ENCODE data around the gene PRR7. TPM values are rescaled to one million over a fixed set of nuclear protein-coding genes. Genes with fewer than 3 reads are reported as not detected.
A peak's percentile ranks its signal among the peaks of the same experiment; 100 is the strongest.

The PRR7 gene
- total RNA-seq, 2 experiments from 2014 or later = 12.3 to 13.0 TPM

DNA sequence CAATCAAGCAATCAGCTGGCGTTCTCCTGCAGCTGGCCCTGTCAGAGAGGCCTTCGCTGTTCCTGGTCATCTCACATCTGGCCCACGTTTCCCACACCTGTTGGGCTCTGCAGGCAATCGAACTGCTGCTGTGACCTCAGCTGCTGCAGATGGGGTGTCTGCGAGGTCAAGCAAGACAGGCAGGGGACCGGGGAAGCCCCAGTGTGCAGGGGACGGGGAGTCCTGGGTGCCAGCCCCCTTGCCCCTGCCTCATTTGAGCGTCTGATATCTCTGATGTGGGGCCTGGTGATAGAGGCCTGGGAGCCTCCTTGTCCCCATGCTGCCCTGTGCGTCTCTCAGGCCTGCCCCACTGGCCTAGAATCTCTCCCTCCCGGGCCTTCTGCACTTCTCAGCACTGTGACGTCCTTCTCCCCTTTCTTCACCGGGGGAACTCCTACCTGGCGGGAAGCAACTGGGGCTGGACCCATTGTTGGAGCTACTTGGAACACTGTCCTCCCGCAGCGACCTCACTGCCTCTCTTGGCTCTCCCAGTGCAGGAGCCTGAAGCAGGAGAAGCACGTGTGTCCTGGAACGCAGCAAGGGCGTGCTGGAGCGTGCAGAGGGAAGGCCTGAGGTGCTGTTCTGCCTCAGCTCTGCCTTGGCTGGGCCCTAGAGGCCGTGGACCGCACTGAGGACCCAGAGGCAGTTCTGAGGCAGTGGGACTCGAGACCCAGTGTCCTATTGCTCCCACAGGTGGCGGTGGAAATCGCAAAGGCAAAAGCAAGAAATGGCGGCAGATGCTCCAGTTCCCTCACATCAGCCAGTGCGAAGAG, 16.3 kb upstream of the PRR7 start:
- peak overlapping the region; percentile 94 for H3K27ac Mint-ChIP-seq
- H3K4me3 Mint-ChIP-seq = peak overlapping the region; percentile 88
- no peaks in the 10 kb centered on the region for H3K27me3 Mint-ChIP-seq
- H3K4me1 Mint-ChIP-seq = peaks cover 70% of the 10 kb centered on the region
- ATAC-seq = no peak
- peak; percentile 31 for DNase-seq
- H3K36me3 Mint-ChIP-seq (ENCODE audit: low read depth) = peaks cover 69% of the 10 kb centered on the region
- ChIA-PET CTCF (interaction anchor here (0.7 to 12.6 kb wide), 11 partner anchors 10 to 111 kb away, joined by 3 to 131 read pairs (median 6); partner anchors contain the start of gene PDLIM7), POLR2A (interaction anchor here (1.9 to 4.8 kb wide), 3 partner anchors 10 to 22 kb away, joined by 4 to 85 read pairs (median 28); partner anchors contain the start of gene PRR7)
- intact Hi-C loops (cut with DNase I, micrococcal nuclease) = loop anchor here in 1 of 2 experiments (5.0 kb wide), 1 partner anchor 777 kb away; no protein-coding TSS in a partner anchor
- no peaks in the 10 kb centered on the region for H3K9me3 Mint-ChIP-seq (ENCODE audit: low read depth)

GRCh38 chr5:177430972-177431316, 15.7 kb upstream of the PRR7 start:
- peak overlapping the region; percentile 94 for H3K27ac Mint-ChIP-seq
- peak overlapping the region; percentile 88 for H3K4me3 Mint-ChIP-seq
- ATAC-seq (no peak), DNase-seq (peak; percentile 40)
- intact Hi-C loops (cut with DNase I, micrococcal nuclease) = loop anchor here in 1 of 2 experiments (5.0 kb wide), 1 partner anchor 776 kb away; no protein-coding TSS in a partner anchor
- ChIA-PET CTCF (interaction anchor here (0.9 to 12.6 kb wide), 11 partner anchors 9 to 316 kb away, joined by 3 to 131 read pairs (median 5); partner anchors contain the start of gene PDLIM7), POLR2A (interaction anchor here (1.5 to 4.8 kb wide), 5 partner anchors 9 to 25 kb away, joined by 4 to 85 read pairs (median 7); partner anchors contain the start of gene PRR7)
- H3K4me1 Mint-ChIP-seq = peaks cover 72% of the 10 kb centered on the region
- no peaks in the 10 kb centered on the region for H3K9me3 Mint-ChIP-seq (ENCODE audit: low read depth)
- no peaks in the 10 kb centered on the region for H3K27me3 Mint-ChIP-seq
- H3K36me3 Mint-ChIP-seq (ENCODE audit: low read depth) = peaks cover 74% of the 10 kb centered on the region

GRCh38 chr5:177431317-177432142, 15.1 kb upstream of the PRR7 start:
- peak overlapping the region; percentile 94 for H3K27ac Mint-ChIP-seq
- H3K4me1 Mint-ChIP-seq = peaks cover 73% of the 10 kb centered on the region
- DNase-seq (peak; percentile 81), ATAC-seq (peak; percentile 19)
- peak overlapping the region; percentile 88 for H3K4me3 Mint-ChIP-seq
- H3K27me3 Mint-ChIP-seq = no peaks in the 10 kb centered on the region
- ChIA-PET POLR2A (interaction anchor here (0.7 to 4.8 kb wide), 9 partner anchors 8 to 29 kb away, joined by 3 to 85 read pairs (median 4); partner anchors contain the start of gene PRR7), CTCF (interaction anchor here (0.7 to 12.6 kb wide), 15 partner anchors 8 to 317 kb away, joined by 3 to 131 read pairs (median 3); partner anchors contain the start of gene PDLIM7)
- peaks cover 76% of the 10 kb centered on the region for H3K36me3 Mint-ChIP-seq (ENCODE audit: low read depth)
- intact Hi-C loops (cut with DNase I, micrococcal nuclease) = loop anchor here in 1 of 2 experiments (5.0 kb wide), 1 partner anchor 776 kb away; no protein-coding TSS in a partner anchor
- no peaks in the 10 kb centered on the region for H3K9me3 Mint-ChIP-seq (ENCODE audit: low read depth)

DNA sequence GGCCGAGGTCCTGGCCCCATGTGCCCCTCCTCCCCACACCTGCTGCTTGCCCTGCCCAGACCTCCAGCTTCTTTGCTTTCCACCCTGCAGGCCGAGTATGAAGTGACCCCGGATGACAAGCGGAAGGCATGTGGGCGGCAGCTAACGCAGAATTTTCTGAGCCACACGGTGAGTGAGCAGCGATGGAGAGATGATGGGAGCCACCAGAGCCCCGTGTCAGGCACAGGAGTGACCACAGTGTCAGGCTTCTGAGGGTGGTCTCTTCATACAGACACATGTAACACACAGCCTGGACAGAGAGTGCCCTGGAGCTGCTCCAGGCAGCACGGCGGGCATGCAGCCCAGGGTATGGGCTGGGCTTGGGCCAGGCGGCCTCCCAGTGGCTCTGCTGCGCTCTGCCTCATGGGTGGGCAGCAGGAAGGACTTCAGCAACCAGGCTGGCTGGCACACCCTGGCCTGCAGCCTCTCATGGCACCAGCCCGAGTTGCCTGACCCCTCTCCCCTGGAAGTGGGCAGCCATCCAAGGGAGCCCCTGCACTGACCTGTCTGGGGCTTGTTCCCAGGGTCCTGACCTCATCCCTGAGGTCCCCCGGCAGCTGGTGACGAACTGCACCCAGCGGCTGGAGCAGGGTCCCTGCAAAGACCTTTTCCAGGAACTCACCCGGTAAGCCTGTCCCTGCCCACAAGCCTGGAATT, 14.3 kb upstream of the PRR7 start:
- POLR2A ChIA-PET = interaction anchor here (0.7 to 4.8 kb wide), 9 partner anchors 8 to 29 kb away, joined by 3 to 85 read pairs (median 4); partner anchors contain the start of gene PRR7
- peak; percentile 1 for ATAC-seq
- Mint-ChIP-seq H3K4me1 (peaks cover 79% of the 10 kb centered on the region), H3K36me3 (ENCODE audit: low read depth) (peaks cover 81% of the 10 kb centered on the region), H3K27ac (peak overlapping the region; percentile 94), H3K27me3 (no peaks in the 10 kb centered on the region), H3K4me3 (peak overlapping the region; percentile 88), H3K9me3 (ENCODE audit: low read depth) (no peaks in the 10 kb centered on the region)
- intact Hi-C loops (cut with DNase I, micrococcal nuclease) = loop anchor here in 1 of 2 experiments (5.0 kb wide), 1 partner anchor 775 kb away; no protein-coding TSS in a partner anchor
- CTCF ChIA-PET = interaction anchor here (0.7 to 12.6 kb wide), 14 partner anchors 12 to 318 kb away, joined by 3 to 131 read pairs (median 4); partner anchors contain the start of gene PDLIM7
- DNase-seq = peak; percentile 83

DNA sequence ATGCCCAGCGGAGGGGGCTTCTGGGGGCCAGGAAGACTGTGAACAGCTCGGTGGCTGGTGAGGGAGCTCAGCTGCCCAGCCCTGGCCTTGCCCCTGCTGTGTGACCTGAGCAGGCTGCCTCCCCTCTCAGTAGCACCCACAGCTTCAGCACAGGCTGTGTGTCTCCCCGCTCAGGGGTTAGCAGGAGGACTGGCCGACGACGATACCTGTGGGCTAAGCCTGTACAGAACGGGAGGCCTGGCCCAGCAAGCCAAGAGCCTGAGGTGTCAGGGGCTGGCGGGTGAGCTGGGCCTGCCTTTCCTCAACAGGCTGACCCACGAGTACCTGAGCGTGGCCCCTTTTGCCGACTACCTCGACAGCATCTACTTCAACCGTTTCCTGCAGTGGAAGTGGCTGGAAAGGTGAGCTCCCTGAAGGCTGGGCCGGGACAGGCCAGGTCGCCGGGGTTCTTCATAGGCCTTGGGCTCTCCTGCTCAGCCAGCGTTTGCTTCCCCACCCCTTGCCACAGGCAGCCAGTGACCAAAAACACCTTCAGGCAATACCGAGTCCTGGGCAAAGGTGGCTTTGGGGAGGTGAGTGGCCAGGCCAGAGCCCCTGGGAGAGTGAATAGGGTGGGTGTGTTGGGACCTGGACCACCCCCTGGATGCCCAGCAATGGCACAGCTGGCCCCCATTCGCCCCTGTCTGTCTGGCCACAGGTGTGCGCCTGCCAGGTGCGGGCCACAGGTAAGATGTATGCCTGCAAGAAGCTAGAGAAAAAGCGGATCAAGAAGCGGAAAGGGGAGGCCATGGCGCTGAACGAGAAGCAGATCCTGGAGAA, 13.6 kb upstream of the PRR7 start:
- CTCF ChIA-PET = interaction anchor here (0.8 to 12.6 kb wide), 7 partner anchors 11 to 123 kb away, joined by 3 to 131 read pairs (median 6); partner anchors contain the start of gene LMAN2
- Mint-ChIP-seq H3K27me3 (no peaks in the 10 kb centered on the region), H3K36me3 (ENCODE audit: low read depth) (peaks cover 80% of the 10 kb centered on the region), H3K27ac (peak overlapping the region; percentile 78), H3K9me3 (ENCODE audit: low read depth) (no peaks in the 10 kb centered on the region), H3K4me1 (peaks cover 85% of the 10 kb centered on the region), H3K4me3 (peak overlapping the region; percentile 36)
- peak; percentile 10 for DNase-seq
- intact Hi-C loops (cut with DNase I, micrococcal nuclease) = loop anchor here in 1 of 2 experiments (5.0 kb wide), 1 partner anchor 774 kb away; no protein-coding TSS in a partner anchor
- no peak for ATAC-seq
- POLR2A ChIA-PET = interaction anchor here (2.0 to 4.8 kb wide), 2 partner anchors 14 to 21 kb away, joined by 5 to 85 read pairs; partner anchors contain the start of gene PRR7

DNA sequence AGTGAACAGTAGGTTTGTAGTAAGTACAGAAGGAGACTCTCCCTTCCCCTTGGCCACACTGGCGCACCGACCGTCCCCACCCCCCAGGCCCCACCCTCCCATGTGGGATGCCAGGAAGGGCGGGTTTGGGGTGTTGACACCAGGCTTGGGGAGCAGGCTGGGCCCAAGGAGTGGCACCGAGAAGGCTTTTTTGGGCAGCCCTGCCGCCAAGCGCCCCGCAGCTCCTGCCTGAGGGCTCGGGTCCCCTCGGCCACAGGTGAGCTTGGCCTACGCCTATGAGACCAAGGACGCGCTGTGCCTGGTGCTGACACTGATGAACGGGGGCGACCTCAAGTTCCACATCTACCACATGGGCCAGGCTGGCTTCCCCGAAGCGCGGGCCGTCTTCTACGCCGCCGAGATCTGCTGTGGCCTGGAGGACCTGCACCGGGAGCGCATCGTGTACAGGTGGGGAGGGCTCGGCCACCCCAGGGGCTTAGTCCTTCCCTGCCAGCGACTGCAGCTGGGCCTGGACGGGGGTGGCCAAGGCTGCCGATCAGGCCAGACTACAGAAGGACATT, 12.9 kb upstream of the PRR7 start:
- Mint-ChIP-seq H3K9me3 (ENCODE audit: low read depth) (no peaks in the 10 kb centered on the region), H3K27me3 (no peaks in the 10 kb centered on the region), H3K4me3 (peak overlapping the region; percentile 36), H3K36me3 (ENCODE audit: low read depth) (peaks cover 80% of the 10 kb centered on the region), H3K4me1 (peaks cover 88% of the 10 kb centered on the region), H3K27ac (peak overlapping the region; percentile 89)
- intact Hi-C loops (cut with DNase I, micrococcal nuclease) = loop anchor here in 1 of 2 experiments (5.0 kb wide), 1 partner anchor 774 kb away; no protein-coding TSS in a partner anchor
- ATAC-seq = no peak
- DNase-seq = peak; percentile 12
- POLR2A ChIA-PET = interaction anchor here (0.5 to 1.5 kb wide), 8 partner anchors 9 to 43 kb away, joined by 3 to 9 read pairs (median 3); no protein-coding TSS in a partner anchor
- CTCF ChIA-PET = interaction anchor here (0.6 to 12.6 kb wide), 9 partner anchors 8 to 82 kb away, joined by 3 to 131 read pairs (median 4); partner anchors contain the start of gene LMAN2

- H3K27ac Mint-ChIP-seq = peak overlapping the region; percentile 89
- ATAC-seq (peak; percentile 82), DNase-seq (peak; percentile 87)
- ChIA-PET POLR2A (interaction anchor here (0.5 to 1.5 kb wide), 10 partner anchors 8 to 299 kb away, joined by 3 to 9 read pairs (median 3); partner anchors contain the start of gene GRK6), CTCF (interaction anchor here (0.6 to 12.6 kb wide), 10 partner anchors 9 to 82 kb away, joined by 3 to 131 read pairs (median 4); no protein-coding TSS in a partner anchor)
- intact Hi-C loops (cut with DNase I, micrococcal nuclease) = loop anchor here in 1 of 2 experiments (5.0 kb wide), 1 partner anchor 773 kb away; no protein-coding TSS in a partner anchor
- peaks cover 77% of the 10 kb centered on the region for H3K36me3 Mint-ChIP-seq (ENCODE audit: low read depth)
- peaks cover 85% of the 10 kb centered on the region for H3K4me1 Mint-ChIP-seq
- H3K9me3 Mint-ChIP-seq (ENCODE audit: low read depth) = no peaks in the 10 kb centered on the region
- H3K4me3 Mint-ChIP-seq = peak overlapping the region; percentile 52
- no peaks in the 10 kb centered on the region for H3K27me3 Mint-ChIP-seq
Measured at GRCh38 chr5:177434437-177434836, 12.2 kb upstream of the PRR7 start.

GRCh38 chr5:177434942-177435738, 11.5 kb upstream of the PRR7 start:
- no peaks in the 10 kb centered on the region for H3K9me3 Mint-ChIP-seq (ENCODE audit: low read depth)
- no peak overlapping the region for H3K4me3 Mint-ChIP-seq
- peaks cover 77% of the 10 kb centered on the region for H3K36me3 Mint-ChIP-seq (ENCODE audit: low read depth)
- peaks cover 85% of the 10 kb centered on the region for H3K4me1 Mint-ChIP-seq
- DNase-seq = no peak
- peak overlapping the region; percentile 89 for H3K27ac Mint-ChIP-seq
- CTCF ChIA-PET = interaction anchor here (0.7 to 12.6 kb wide), 8 partner anchors 9 to 83 kb away, joined by 3 to 131 read pairs (median 4); no protein-coding TSS in a partner anchor
- no peak for ATAC-seq
- intact Hi-C loops (cut with DNase I, micrococcal nuclease) = loop anchor here in 1 of 2 experiments (5.0 kb wide), 1 partner anchor 772 kb away; no protein-coding TSS in a partner anchor
- POLR2A ChIA-PET = interaction anchor here (0.6 to 1.5 kb wide), 9 partner anchors 8 to 300 kb away, joined by 3 to 9 read pairs (median 3); partner anchors contain the start of gene GRK6
- H3K27me3 Mint-ChIP-seq = no peaks in the 10 kb centered on the region

Measured in activated CD4-positive, alpha-beta T cell treated with anti-CD3 and anti-CD28 coated beads for 36 hours (primary cell).